HG03108 (cell line): ENCODE measurements around the gene GPR160.

ENCODE experiments used
- ATAC-seq: cut with Tn5 transposase; IDR thresholded peaks from one replicate; pipeline ENCODE4 v1.9.1; 2021; ENCODE audit warnings: moderate library complexity; ENCODE audit not compliant: unreplicated experiment

Gene GPR160

DNA sequence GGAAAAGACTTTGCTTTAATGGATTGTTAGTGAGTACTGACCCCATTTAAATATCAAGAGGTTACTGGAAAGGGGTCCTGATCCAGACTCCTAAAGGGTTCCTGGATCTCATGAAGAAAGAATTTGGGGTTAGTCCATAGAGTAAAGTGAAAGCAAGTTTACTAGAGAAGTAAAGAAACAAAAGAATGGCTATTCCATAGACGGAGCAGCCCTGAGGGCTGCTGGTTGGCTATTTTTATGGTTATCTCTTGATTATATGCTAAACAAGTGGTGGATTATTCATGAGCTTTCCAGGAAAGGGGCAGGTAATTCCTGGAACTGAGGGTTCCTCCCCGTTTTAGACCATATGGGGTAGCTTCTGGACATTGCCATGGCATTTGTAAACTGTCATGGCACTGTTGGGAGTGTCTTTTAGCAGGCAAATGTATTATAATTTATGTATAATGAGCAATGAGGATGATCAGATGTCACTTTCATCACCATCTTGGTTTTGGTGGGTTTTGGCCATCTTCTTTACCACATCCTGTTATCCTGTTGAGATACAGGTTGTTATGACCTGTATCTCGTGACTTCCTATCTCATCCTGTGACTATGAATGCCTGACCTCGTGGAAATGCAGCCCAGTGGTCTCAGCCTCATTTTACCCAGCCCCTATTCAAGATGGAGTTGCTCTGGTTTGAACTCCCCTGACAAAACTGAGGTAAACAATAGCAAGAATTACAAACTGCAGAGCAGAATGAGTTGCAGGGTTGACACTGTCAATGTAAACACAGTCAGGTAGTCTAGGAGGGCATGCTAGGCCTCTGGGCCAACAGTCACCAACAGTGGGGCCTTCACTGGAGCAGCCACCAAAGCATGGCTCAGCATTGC lies 10.3 kb upstream of the GPR160 start:
- no peak for ATAC-seq

GRCh38 chr3:170033489-170033888 lies 4.3 kb upstream of the GPR160 start:
- ATAC-seq, result no peak

DNA sequence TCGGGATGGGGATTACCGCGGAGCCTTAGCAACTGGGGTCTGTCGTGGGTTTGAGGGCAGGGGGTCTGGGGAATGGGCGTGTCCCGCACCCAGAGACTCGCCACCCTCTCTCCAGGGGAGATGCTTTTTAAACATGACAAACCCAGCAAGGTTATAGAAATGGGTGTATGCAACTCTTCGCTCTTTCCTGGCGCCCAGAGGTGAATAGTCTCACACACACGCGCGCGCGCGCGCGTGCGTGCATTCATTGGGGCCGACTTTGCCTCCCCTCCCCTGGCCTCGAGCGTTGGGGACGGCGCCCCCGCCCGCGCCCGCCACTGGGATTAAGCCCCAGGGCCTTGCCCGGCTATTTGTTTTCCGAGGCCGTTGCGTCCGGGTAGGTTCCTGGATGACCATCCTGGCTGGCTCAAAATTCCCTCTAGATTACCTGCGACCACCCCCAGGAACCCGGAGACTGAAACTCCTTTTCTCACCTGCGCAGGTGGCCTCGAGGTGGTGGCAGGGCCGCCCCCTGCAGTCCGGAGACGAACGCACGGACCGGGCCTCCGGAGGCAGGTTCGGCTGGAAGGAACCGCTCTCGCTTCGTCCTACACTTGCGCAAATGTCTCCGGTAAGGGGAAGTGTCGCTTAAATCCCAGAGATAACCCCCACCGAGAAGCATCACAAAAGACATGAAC lies 777 bp downstream of the GPR160 start:
- peak; percentile 17 for ATAC-seq

DNA sequence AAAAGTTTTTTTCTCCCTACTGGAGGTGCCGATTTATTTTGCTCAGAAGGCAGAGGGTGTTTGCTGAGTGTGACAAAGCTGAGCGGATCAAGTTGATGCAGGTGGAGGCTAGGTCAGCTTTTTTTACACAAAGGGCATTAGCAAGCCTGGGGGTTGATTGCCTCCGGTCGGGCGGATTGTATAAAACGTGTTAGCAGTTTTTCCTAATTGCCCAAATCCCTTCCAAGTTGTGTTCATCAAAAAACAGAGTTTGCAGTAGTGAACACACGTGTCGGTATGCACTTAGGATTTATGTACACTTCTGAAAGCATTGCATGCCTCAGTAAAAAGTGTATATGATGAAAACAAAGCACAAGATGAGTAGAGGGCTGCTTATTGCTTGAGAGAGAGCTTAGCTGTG lies 2.6 kb downstream of the GPR160 start:
- no peak for ATAC-seq

DNA sequence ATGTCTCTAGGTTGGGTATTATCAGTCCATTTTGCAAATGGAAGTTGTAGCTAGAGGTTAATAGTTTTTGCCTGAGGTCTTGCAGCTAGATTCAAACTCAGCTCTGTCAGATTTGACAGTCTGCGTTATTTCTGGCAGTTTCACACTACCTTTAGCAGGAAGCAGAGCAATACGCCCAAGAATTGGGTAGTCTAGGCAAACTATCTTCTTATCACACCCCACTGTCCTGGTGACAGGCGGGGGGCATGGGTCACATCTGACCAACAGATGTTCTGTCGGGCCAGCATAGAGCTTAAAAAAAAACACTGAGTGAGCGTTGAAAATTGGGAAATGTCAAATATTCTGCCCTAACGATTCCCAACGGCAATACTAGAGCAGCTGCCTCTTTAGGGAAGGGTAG lies 5.7 kb downstream of the GPR160 start:
- no peak for ATAC-seq

DNA sequence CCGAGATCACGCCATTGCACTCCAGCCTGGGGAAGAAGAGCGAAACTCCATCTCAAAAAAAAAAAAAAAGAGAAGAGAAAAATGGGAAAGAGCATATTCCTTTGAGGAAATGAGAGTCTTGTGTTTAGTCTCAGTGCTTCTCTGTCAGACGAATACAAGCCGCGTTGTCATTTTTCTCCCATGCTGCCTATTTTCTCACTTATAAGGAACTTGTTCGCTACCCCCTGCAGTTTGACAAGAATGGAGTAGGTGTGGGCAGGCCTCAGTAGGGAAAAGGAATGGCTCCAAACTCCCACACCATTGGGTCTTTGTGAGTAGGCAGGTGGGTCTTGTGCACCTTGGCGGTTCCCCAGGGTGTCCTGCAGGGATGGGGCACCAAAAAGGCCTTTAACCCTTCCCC lies 6.5 kb downstream of the GPR160 start:
- no peak for ATAC-seq

GRCh38 chr3:170044795-170045244 lies 7.0 kb downstream of the GPR160 start:
- peak; percentile 85 for ATAC-seq

- ATAC-seq, result no peak
Observed at GRCh38 chr3:170046269-170047132, 8.7 kb downstream of the GPR160 start.

- ATAC-seq, result no peak
Observed at GRCh38 chr3:170047133-170047404, 9.3 kb downstream of the GPR160 start.

DNA sequence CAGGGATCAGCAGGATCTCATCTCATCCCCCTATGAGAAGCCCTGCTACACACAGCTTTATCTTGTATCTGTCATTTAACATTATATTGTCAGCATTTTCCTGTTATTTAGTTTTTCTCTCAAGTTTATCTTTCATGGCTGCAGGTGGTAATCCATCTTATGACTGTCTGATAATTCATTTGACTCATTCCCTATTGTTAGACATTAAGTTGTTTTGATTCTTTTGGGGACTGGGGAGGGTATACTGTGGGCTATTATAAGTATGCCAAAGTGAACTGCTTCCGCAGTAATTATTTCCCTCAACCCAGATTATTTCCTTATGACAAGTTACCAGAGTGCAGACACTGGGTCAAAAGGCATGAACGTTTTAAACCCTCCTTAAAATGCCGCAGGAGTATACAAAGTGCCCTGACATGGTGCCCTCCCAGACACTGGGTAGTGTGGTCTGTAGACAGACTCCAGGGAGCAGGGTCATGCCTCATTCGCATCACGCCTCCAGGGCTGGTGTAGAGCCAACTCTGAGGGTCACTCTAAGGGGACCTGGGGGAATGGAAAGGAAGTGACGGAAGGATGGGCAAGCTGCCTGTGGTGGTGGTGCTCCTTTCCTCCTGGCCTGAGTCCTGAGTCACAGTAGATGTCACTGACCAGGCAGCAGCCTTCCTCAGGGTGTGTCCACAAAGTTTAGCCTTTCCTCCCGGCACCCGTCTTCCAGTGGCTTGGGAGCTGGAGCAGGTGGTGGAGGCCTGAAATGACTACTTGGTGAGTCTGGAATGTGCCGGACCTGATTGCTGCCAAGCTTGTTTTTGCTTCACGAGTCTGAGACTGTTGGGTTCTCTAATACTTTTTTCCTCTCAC lies 11.6 kb downstream of the GPR160 start:
- ATAC-seq, result no peak

- no peak for ATAC-seq
Observed at GRCh38 chr3:170050753-170051152, 13.0 kb downstream of the GPR160 start.

DNA sequence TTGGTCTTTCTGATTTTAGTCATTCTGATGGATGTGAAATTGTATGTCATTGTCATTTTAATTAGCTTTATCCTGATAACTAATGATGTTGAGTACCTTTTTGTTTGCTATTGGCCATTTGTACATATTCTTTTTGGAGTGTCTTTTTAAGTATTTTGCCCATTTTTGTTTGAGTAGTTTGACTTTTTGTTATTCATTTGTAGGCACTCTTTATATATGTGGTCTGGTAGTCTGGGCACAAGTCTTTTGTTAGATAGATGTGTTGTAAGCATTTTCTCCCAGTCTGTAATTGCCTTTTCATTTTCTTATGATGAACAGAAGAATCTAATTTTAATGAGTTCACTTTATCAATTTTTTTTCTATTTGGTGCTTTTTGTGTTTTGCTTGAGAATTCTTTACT lies 14.6 kb downstream of the GPR160 start:
- ATAC-seq, result no peak

GRCh38 chr3:170054204-170054603 lies 16.4 kb downstream of the GPR160 start:
- ATAC-seq, result no peak

GRCh38 chr3:170055209-170055608 lies 17.4 kb downstream of the GPR160 start:
- ATAC-seq, result peak; percentile 61

DNA sequence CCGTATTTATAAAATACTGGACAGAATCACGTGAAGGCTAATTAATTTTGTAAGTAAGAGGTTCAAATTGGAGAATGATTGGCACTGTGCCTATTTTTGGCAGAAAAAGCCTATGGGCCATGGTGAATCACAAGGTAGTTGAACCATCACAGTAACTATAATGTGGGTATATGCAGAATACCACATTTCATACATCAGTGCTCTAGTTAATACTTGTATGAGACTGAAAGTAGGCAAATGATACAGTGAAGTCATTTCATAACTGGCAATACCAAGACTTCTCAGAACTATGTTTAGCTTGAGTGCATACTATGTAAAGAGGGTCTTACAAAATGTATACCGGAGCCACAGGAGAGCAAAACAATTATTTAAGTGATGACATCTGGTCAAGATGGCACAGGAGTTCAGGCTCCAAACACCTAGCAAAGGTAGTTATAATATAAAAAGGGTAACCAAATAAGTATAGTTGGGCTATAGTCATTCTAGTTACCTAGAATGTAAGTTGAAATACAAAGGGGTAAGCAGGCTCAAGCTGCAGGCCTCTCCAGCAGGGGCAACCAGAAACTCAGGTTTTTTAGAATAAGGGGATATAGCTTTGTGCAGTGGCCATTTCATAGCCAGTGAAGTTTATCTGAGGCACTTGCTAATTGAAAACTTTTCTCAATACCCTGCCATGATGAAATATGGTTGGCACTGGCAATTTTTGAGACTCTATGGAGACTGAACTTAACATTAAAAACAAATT lies 19.1 kb downstream of the GPR160 start:
- peak; percentile 94 for ATAC-seq

DNA sequence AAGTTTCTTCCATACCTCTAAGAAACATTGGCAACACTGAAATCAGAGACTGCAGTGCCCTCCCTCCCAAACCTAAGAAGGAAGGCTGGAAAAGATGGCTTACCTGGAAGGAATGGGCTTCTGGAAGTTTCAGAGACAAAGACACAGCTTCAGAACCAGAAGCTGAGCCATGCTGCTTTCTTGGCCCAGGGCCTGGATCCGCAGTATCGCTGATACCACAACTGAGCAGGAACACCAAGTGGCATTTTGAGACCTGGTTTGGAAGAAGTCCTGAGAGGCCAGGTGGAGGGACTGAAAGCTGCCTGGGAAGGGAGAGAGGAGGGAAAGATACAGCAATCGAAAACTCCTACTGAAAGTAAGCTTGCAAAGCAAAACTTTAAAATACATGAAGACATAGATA lies 19.8 kb downstream of the GPR160 start:
- ATAC-seq, result no peak

GRCh38 chr3:170058127-170058526 lies 20.3 kb downstream of the GPR160 start:
- ATAC-seq, result no peak

- ATAC-seq, result no peak
Observed at GRCh38 chr3:170059447-170059846, 21.7 kb downstream of the GPR160 start.

GRCh38 chr3:170062068-170062467 lies 24.3 kb downstream of the GPR160 start:
- no peak for ATAC-seq

DNA sequence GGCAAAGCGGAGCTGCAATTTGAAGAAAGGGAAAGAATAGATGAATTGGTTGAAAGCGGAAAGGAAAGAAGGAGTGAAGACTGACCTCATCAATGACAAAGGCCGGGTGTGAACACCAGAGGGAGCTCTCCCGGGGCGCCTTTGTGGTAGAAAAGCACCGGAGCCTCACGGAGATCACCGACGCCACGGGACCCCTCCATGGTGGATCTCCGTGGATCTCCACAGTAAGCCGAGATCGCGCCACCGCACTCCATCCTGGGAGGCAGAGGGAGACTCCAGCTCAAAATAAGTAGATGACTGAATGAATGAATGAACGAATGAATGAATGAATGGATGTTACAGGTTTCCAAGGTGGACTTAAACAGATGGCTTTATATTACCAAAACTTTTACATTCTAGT lies 25.0 kb downstream of the GPR160 start:
- no peak for ATAC-seq
